HT-29 (cell line): ENCODE measurements around the gene DISP3. TPM values are rescaled to one million over a fixed set of nuclear protein-coding genes. Genes with fewer than 3 reads are reported as not detected.
A peak's percentile ranks its signal among the peaks of the same experiment; 100 is the strongest.

ENCODE experiments used
- DNase-seq: peaks from one replicate; pipeline ENCODE4 v3.0.0-alpha.2; 2015; ENCODE audit warnings: low spot score
- total RNA-seq: library from RNA; depleted of rRNA; stranded (reverse); fragments of >200 nt; shearing (Covaris generic); gene quantifications from 2 replicates; pipeline ENCODE4 v1.2.3, GENCODE V29; 2014

Gene DISP3
- total RNA-seq, 1 experiment from 2014 or later, result 0.05 TPM

GRCh38 chr1:11461531-11462137 is 17.3 kb upstream of the DISP3 start:
- no peak for DNase-seq

- DNase-seq, result no peak
These were observed 16.6 kb upstream of the DISP3 start for GRCh38 chr1:11462224-11462923.

- DNase-seq, result no peak
These were observed 15.8 kb upstream of the DISP3 start for GRCh38 chr1:11463177-11463576.

GRCh38 chr1:11465307-11465706 is 13.6 kb upstream of the DISP3 start:
- DNase-seq, result no peak

GRCh38 chr1:11466416-11466815 is 12.5 kb upstream of the DISP3 start:
- no peak for DNase-seq

GRCh38 chr1:11468878-11469277 is 10.1 kb upstream of the DISP3 start:
- no peak for DNase-seq

- DNase-seq, result no peak
These were observed 8.0 kb upstream of the DISP3 start for GRCh38 chr1:11470912-11471311.

- DNase-seq, result no peak
These were observed 7.5 kb upstream of the DISP3 start for GRCh38 chr1:11471473-11471872.

GRCh38 chr1:11472284-11472683 is 6.7 kb upstream of the DISP3 start:
- no peak for DNase-seq

GRCh38 chr1:11472741-11473140 is 6.2 kb upstream of the DISP3 start:
- DNase-seq, result no peak

GRCh38 chr1:11473491-11474034 is 5.4 kb upstream of the DISP3 start:
- DNase-seq, result peak; percentile 3

GRCh38 chr1:11474826-11475225 is 4.1 kb upstream of the DISP3 start:
- DNase-seq, result no peak

- no peak for DNase-seq
These were observed 3.2 kb upstream of the DISP3 start for GRCh38 chr1:11475748-11476147.

GRCh38 chr1:11479375-11479979 is 522 bp downstream of the DISP3 start:
- no peak for DNase-seq

GRCh38 chr1:11481019-11481418 is 2.1 kb downstream of the DISP3 start:
- no peak for DNase-seq

GRCh38 chr1:11482198-11482597 is 3.2 kb downstream of the DISP3 start:
- DNase-seq, result no peak

GRCh38 chr1:11482701-11483479 is 3.9 kb downstream of the DISP3 start:
- no peak for DNase-seq

GRCh38 chr1:11483581-11484320 is 4.8 kb downstream of the DISP3 start:
- DNase-seq, result no peak

GRCh38 chr1:11484321-11484655 is 5.3 kb downstream of the DISP3 start:
- DNase-seq, result no peak

GRCh38 chr1:11485191-11485590 is 6.2 kb downstream of the DISP3 start:
- DNase-seq, result no peak

GRCh38 chr1:11486231-11487009 is 7.5 kb downstream of the DISP3 start:
- no peak for DNase-seq
